ENCODE data around the gene ERC1.

Gene ERC1

DNA sequence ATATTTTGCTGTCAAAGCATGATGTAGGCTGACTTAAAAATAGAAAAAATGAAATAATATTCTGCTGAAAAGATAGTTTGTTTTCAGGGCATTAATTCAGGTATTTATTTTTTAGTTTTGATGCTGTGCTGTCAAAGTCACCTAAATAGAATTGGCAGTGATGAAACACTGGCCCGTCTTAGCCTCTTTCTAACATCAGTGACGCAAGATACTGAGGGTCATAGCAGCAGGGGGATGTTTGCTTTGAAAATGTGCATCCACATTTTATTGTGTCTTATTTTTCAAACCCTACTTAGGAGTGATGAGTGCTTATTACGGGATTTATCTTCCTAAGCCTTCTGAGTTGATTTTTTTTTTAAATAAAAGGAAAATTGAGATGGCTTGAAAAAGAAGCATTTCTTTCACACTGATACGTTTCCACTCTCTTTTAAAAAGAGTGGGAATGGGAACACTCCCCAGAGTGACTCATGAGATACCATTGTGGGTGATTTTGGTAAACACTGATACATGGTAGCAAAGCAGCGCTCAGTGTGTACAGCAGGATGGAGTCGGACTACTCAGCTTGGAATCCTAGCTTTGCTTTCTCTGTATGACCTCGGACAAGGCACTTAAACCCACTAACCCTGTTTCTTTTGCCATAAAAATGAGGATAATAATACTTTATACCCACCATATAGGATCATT is 290.8 kb downstream of the ERC1 start:
- peaks cover 9% of the 10 kb centered on the region; the same call in 1 of the 2 replicates for H3K36me3 ChIP-seq (ENCODE audit: insufficient read depth, low read length)
- H3K4me3 ChIP-seq (ENCODE audit: low read depth, low read length, poor library complexity, severe bottlenecking), result no peak overlapping the region
- H3F3A ChIP-seq (ENCODE audit: insufficient read depth, low read length), result no peaks in the 10 kb centered on the region
- no peak overlapping the region for H3K27ac ChIP-seq (ENCODE audit: low read depth, low read length, poor library complexity, severe bottlenecking)
- H2AFZ ChIP-seq (ENCODE audit: low read length), result no peak overlapping the region
- H3K4me2 ChIP-seq (ENCODE audit: low read length), result no peak overlapping the region
- no peaks in the 10 kb centered on the region for H3K79me2 ChIP-seq (ENCODE audit: insufficient read depth, low read length)
- peaks cover 22% of the 10 kb centered on the region for H3K4me1 ChIP-seq (ENCODE audit: insufficient read depth, low read length, severe bottlenecking)
- H3K9ac ChIP-seq (ENCODE audit: low read length), result no peak overlapping the region
- no peaks in the 10 kb centered on the region for H3K9me2 ChIP-seq (ENCODE audit: low read depth, low read length)
- TF ChIP-seq CTCF (IDR thresholded peaks at IDR 0.05; ENCODE audit: low read length), result no peak
- TF ChIP-seq EZH2 (IDR thresholded peaks at IDR 0.05; ENCODE audit: borderline replicate concordance, low read length), result no peak
- H3K27me3 ChIP-seq (ENCODE audit: insufficient read depth, low read length), result no peaks in the 10 kb centered on the region
- H4K20me1 ChIP-seq (ENCODE audit: insufficient read depth, low read length), result no peaks in the 10 kb centered on the region
- H3K9me3 ChIP-seq (ENCODE audit: low read length), result no peaks in the 10 kb centered on the region

DNA sequence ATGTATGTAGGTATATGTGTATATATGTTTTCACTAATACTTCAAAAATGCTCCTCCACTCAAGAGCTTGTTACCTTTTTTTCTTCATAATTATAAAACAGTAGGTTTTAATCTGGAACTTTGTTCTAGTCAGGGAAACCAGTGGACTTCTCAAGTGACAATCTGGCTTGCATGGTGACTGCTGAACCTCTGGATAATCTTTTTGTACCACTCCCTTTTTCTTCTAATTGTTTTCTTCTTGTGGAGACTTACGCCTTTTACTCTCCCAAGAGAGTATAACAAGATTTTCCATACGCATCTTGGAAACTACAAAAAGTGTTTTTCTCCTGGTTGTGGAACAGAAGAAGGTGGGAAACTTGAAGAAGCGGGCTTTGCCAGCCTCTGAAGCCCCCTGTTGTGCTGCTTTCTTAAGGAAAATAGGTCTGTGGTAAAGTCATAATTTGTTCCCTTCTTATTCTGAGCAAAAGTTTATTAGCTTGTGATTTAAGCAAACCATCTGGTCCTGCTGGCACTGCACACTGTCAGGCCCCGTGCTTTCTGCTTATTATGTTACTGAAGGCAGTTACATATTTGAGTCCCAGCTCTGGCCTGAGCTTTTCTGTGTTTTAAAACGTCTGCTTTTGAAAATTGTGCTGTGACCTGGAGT is 291.8 kb downstream of the ERC1 start:
- peaks cover 15% of the 10 kb centered on the region for H3K4me1 ChIP-seq (ENCODE audit: insufficient read depth, low read length, severe bottlenecking)
- no peak overlapping the region for H3K27ac ChIP-seq (ENCODE audit: low read depth, low read length, poor library complexity, severe bottlenecking)
- H3K4me3 ChIP-seq (ENCODE audit: low read depth, low read length, poor library complexity, severe bottlenecking), result no peak overlapping the region
- H3F3A ChIP-seq (ENCODE audit: insufficient read depth, low read length), result no peaks in the 10 kb centered on the region
- H3K9me2 ChIP-seq (ENCODE audit: low read depth, low read length), result no peaks in the 10 kb centered on the region
- no peaks in the 10 kb centered on the region for H3K79me2 ChIP-seq (ENCODE audit: insufficient read depth, low read length)
- no peak overlapping the region for H3K4me2 ChIP-seq (ENCODE audit: low read length)
- no peaks in the 10 kb centered on the region for H3K9me3 ChIP-seq (ENCODE audit: low read length)
- peaks cover 9% of the 10 kb centered on the region; the same call in 1 of the 2 replicates for H3K36me3 ChIP-seq (ENCODE audit: insufficient read depth, low read length)
- TF ChIP-seq EZH2 (IDR thresholded peaks at IDR 0.05; ENCODE audit: borderline replicate concordance, low read length) (no peak), CTCF (IDR thresholded peaks at IDR 0.05; ENCODE audit: low read length) (no peak)
- no peaks in the 10 kb centered on the region for H3K27me3 ChIP-seq (ENCODE audit: insufficient read depth, low read length)
- H3K9ac ChIP-seq (ENCODE audit: low read length), result no peak overlapping the region
- no peak overlapping the region for H2AFZ ChIP-seq (ENCODE audit: low read length)
- H4K20me1 ChIP-seq (ENCODE audit: insufficient read depth, low read length), result no peaks in the 10 kb centered on the region

DNA sequence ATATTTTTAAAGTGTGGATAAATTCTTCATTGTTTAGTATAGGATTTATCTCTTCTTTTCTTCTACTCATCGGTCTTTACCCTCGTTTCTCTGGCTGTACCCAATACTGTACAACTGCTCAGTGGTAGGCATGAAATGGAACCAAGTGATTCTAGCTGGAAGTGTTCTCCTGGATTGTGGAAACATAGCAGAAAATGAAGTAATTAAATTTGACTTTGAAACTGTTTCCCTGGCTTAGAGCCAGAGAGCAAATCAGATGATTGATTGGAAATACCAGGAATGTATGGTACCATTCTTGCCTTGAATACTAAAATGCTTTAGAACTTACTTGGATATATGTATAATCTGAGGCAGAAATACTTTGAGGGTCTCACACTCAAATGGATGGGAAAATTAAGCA is 292.3 kb downstream of the ERC1 start:
- H3K79me2 ChIP-seq (ENCODE audit: insufficient read depth, low read length), result no peaks in the 10 kb centered on the region
- no peaks in the 10 kb centered on the region for H4K20me1 ChIP-seq (ENCODE audit: insufficient read depth, low read length)
- no peak overlapping the region for H3K27ac ChIP-seq (ENCODE audit: low read depth, low read length, poor library complexity, severe bottlenecking)
- H3K27me3 ChIP-seq (ENCODE audit: insufficient read depth, low read length), result no peaks in the 10 kb centered on the region
- H3K9me3 ChIP-seq (ENCODE audit: low read length), result no peaks in the 10 kb centered on the region
- no peaks in the 10 kb centered on the region for H3F3A ChIP-seq (ENCODE audit: insufficient read depth, low read length)
- H3K9me2 ChIP-seq (ENCODE audit: low read depth, low read length), result no peaks in the 10 kb centered on the region
- no peak overlapping the region for H2AFZ ChIP-seq (ENCODE audit: low read length)
- peaks cover 9% of the 10 kb centered on the region for H3K4me1 ChIP-seq (ENCODE audit: insufficient read depth, low read length, severe bottlenecking)
- no peak overlapping the region for H3K9ac ChIP-seq (ENCODE audit: low read length)
- no peak overlapping the region for H3K4me2 ChIP-seq (ENCODE audit: low read length)
- H3K4me3 ChIP-seq (ENCODE audit: low read depth, low read length, poor library complexity, severe bottlenecking), result no peak overlapping the region
- peaks cover 9% of the 10 kb centered on the region; the same call in 1 of the 2 replicates for H3K36me3 ChIP-seq (ENCODE audit: insufficient read depth, low read length)
- TF ChIP-seq EZH2 (IDR thresholded peaks at IDR 0.05; ENCODE audit: borderline replicate concordance, low read length) (no peak), CTCF (IDR thresholded peaks at IDR 0.05; ENCODE audit: low read length) (no peak)

All from OCI-LY1 (cell line).